WTC11 (cell line): ENCODE results near the gene MED8.

Experiments used
- ARID4B ChIP-seq: sonication (generic); formaldehyde crosslinking; IDR thresholded peaks from 2 replicates; pipeline ENCODE4 v1.8.0; 2023; ENCODE audit warnings: missing genetic modification reagents, mild to moderate bottlenecking, borderline replicate concordance
- ATF2 ChIP-seq: sonication (generic); formaldehyde crosslinking; IDR thresholded peaks from 2 replicates; pipeline ENCODE4 v1.8.1; 2022; ENCODE audit warnings: low read depth, missing genetic modification reagents, borderline replicate concordance
- CBFB ChIP-seq: sonication (generic); formaldehyde crosslinking; IDR thresholded peaks from 2 replicates; pipeline ENCODE4 v1.8.1; 2022; ENCODE audit warnings: mild to moderate bottlenecking, low read depth, missing genetic modification reagents
- CTCF ChIP-seq: fragments of 200-600 bp; IDR thresholded peaks from 2 replicates; pipeline ENCODE4 v1.8.0; 2022; ENCODE audit warnings: antibody characterized with exemption
- E2F4 ChIP-seq: sonication (generic); formaldehyde crosslinking; IDR thresholded peaks from 2 replicates; pipeline ENCODE4 v1.8.1; 2022; ENCODE audit warnings: low read depth, mild to moderate bottlenecking, moderate library complexity, missing genetic modification reagents, borderline replicate concordance
- ESRRA ChIP-seq: sonication (generic); formaldehyde crosslinking; IDR thresholded peaks from 2 replicates; pipeline ENCODE4 v1.8.1; 2022; ENCODE audit warnings: mild to moderate bottlenecking, missing genetic modification reagents, borderline replicate concordance
- JUN ChIP-seq: sonication (generic); formaldehyde crosslinking; IDR thresholded peaks from 2 replicates; pipeline ENCODE4 v1.8.0; 2023; ENCODE audit warnings: mild to moderate bottlenecking, missing genetic modification reagents
- NFYB ChIP-seq: sonication (generic); formaldehyde crosslinking; conservative IDR thresholded peaks from 2 replicates; pipeline ENCODE4 v1.8.0; 2022; ENCODE audit warnings: low read depth, missing genetic modification reagents
- TCF7 ChIP-seq: sonication (generic); formaldehyde crosslinking; IDR thresholded peaks from 2 replicates; pipeline ENCODE4 v1.8.0; 2022; ENCODE audit warnings: mild to moderate bottlenecking, low read depth, missing genetic modification reagents, moderate library complexity
- TEAD1 ChIP-seq: sonication (generic); formaldehyde crosslinking; IDR thresholded peaks from 2 replicates; pipeline ENCODE4 v1.8.0; 2022; ENCODE audit warnings: mild to moderate bottlenecking, missing genetic modification reagents
- TP53 ChIP-seq: sonication (generic); formaldehyde crosslinking; IDR thresholded peaks from 2 replicates; pipeline ENCODE4 v1.8.1; 2023; ENCODE audit warnings: mild to moderate bottlenecking, missing genetic modification reagents
- TF ChIP-seq, protein P1 (sequence below): sonication (generic); formaldehyde crosslinking; IDR thresholded peaks from 2 replicates; pipeline ENCODE4 v1.8.0; 2022; ENCODE audit warnings: mild to moderate bottlenecking, missing genetic modification reagents

DNA sequence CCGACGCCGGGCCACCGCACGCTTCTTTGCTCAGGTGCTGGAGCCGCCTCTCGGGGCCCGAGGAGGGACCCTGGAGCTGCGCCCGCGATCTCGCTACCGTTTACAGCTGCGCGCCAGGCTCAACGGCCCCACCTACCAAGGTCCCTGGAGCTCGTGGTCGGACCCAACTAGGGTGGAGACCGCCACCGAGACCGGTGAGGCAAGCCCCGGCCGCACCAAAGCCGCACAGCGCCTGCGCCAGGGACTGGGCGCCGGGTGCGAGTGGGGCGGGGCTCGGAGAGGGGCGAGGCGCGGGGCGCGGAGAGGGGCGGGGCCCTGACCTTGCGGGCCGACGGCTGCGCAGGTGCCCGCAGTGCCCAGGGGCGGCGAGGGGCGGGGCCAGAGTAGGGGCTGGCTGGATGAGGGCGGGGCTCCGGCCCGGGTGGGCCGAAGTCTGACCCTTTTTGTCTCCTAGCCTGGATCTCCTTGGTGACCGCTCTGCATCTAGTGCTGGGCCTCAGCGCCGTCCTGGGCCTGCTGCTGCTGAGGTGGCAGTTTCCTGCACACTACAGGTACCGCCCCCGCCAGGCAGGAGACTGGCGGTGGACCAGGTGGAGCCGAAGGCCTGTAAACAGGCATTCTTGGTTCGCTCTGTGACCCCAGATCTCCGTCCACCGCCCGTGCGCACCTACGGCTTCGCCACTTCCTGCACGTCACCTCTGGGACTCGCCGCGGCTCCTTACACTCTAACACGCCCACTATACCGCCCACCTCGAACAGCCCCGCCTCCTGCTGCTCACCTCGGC is 40.6 kb downstream of the MED8 start:
- TF ChIP-seq CTCF (no peak), TEAD1 (CRISPR knock-in tag) (no peak; the same call in 1 of the 2 replicates), E2F4 (CRISPR knock-in tag) (no peak), CBFB (CRISPR knock-in tag) (no peak), TP53 (CRISPR knock-in tag) (0 out of 2 replicates have a peak, but pooled peaks have one; percentile 17), ATF2 (CRISPR knock-in tag) (no peak), ESRRA (CRISPR knock-in tag) (no peak), JUN (CRISPR knock-in tag) (no peak), ARID4B (CRISPR knock-in tag) (no peak), NFYB (CRISPR knock-in tag) (no peak), TCF7 (no peak)
- TF ChIP-seq, protein P1, sequence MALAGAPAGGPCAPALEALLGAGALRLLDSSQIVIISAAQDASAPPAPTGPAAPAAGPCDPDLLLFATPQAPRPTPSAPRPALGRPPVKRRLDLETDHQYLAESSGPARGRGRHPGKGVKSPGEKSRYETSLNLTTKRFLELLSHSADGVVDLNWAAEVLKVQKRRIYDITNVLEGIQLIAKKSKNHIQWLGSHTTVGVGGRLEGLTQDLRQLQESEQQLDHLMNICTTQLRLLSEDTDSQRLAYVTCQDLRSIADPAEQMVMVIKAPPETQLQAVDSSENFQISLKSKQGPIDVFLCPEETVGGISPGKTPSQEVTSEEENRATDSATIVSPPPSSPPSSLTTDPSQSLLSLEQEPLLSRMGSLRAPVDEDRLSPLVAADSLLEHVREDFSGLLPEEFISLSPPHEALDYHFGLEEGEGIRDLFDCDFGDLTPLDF: no peak
